GM13976 (cell line): Measurements from ENCODE around the gene NPIPB6.

Experiments used
- DNase-seq: peaks from one replicate; pipeline ENCODE4 v3.0.0; 2012; ENCODE audit warnings: low spot score
- CTCF ChIP-seq: IDR thresholded peaks from 2 replicates; pipeline ENCODE4 v1.5.1; 2012; ENCODE audit warnings: borderline replicate concordance, mild to moderate bottlenecking; ENCODE audit not compliant: insufficient read depth; ENCODE audit errors: extremely low read depth, missing control alignments, control extremely low read depth
- in situ Hi-C: fragments of 300-500 bp; cut with MboI; formaldehyde crosslinking; loops from one replicate; pipeline ENCODE4 v1.12.0; 2022; ENCODE audit warnings: low sequenced_read_pairs, mixed read lengths, inconsistent platforms; ENCODE audit not compliant: unreplicated experiment

NPIPB6 gene

GRCh38 chr16:28326881-28327610, 36.3 kb downstream of the NPIPB6 start:
- in situ Hi-C loops = no loop called here
- peak; percentile 72 for TF ChIP-seq CTCF
- peak; percentile 86 for DNase-seq

- no peak for DNase-seq
- in situ Hi-C loops = no loop called here
- TF ChIP-seq CTCF = no peak
Observed at GRCh38 chr16:28324887-28325279, 38.4 kb downstream of the NPIPB6 start.

GRCh38 chr16:28324235-28324886, 38.9 kb downstream of the NPIPB6 start:
- no peak for TF ChIP-seq CTCF
- in situ Hi-C loops = no loop called here
- DNase-seq = no peak

GRCh38 chr16:28321700-28322411, 41.5 kb downstream of the NPIPB6 start:
- peak; percentile 87 for TF ChIP-seq CTCF
- in situ Hi-C loops = no loop called here
- peak; percentile 82 for DNase-seq

- in situ Hi-C loops = no loop called here
- no peak for DNase-seq
- TF ChIP-seq CTCF = no peak
Observed at GRCh38 chr16:28320741-28321140, 42.6 kb downstream of the NPIPB6 start.

GRCh38 chr16:28320023-28320561, 43.2 kb downstream of the NPIPB6 start:
- TF ChIP-seq CTCF = no peak
- in situ Hi-C loops = no loop called here

More at GRCh38 chr16:28320023-28320561, 43.2 kb downstream of the NPIPB6 start:
- no peak for DNase-seq
